GM21367 (cell line): Measurements from ENCODE around the gene OXNAD1.

Experiments used
- ATAC-seq: cut with Tn5 transposase; IDR thresholded peaks from one replicate; pipeline ENCODE4 v1.9.1; 2021; ENCODE audit not compliant: unreplicated experiment

Gene OXNAD1

DNA sequence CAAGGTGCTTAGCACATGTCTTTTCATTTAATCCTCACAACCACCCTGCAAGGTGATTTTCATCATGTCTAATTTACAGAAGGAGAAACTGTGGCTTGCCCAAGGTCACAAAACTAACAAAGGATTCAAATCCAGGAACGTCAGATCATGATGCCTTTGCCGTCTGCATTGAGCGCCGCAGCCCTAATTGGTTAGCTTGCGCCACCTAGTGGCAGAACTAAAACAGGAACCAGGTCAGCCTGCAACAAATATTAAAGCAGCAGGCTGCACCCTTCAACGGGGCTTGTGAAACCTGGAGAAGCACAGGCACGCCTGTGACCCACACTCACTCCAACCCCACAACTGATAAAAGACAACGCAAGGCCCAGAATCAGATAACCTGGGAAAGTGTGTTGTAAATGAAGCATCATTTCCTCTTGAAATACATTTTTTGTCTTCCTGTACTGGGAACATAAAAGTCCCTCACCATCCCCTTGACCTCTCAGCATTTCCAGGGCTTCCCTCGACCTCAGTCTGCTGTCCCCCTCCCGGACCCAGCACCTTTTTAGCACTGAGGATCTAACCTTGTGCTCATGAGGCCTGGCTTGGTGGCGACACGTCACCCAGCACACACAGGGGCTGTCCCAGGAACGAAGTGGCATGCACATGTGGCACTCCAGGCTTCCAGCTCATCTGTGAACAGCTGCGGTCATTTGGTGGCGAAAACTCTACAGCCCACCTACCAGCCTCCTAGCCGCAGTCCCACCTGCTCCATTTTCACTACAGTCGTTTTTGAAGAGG, 17.5 kb upstream of the OXNAD1 start:
- peak; percentile 73 for ATAC-seq

DNA sequence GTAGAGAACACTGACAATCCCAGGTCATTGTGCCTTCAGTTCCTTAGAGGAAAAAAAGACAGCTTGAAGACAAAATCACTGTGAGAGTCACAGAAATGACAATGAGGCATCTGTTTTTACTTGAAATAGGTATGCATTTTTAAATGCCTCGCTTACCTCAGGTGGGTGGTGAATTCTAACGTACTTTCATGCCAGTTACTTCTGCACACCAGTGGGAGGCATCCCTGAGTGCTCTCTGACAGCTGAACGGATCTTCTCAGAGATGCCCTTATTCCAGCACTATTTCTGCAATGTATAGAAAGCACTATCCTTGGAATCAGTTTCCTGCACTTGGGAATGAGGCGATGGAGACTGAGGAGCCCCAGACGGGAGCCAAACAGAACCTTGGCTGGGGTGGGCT, 16.5 kb upstream of the OXNAD1 start:
- no peak for ATAC-seq

DNA sequence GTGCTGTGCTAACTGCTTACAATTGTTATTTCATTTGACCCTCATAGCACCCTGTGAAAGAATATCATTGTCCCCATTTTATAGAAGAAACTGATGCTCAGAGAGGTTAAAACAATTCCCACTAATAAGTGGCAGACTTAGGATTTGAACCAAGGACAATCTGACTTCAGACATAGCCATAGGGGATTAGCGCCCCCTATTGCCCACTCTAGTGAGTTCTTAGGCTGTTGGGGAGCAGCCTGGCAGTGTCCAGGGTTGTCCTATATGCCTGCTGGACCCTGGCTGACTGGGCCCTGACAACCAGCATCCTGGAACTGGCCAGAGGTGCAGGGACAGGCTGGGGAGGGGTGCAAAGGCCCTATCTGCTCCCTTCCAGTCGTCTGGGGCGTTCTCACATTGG, 15.7 kb upstream of the OXNAD1 start:
- ATAC-seq = no peak

DNA sequence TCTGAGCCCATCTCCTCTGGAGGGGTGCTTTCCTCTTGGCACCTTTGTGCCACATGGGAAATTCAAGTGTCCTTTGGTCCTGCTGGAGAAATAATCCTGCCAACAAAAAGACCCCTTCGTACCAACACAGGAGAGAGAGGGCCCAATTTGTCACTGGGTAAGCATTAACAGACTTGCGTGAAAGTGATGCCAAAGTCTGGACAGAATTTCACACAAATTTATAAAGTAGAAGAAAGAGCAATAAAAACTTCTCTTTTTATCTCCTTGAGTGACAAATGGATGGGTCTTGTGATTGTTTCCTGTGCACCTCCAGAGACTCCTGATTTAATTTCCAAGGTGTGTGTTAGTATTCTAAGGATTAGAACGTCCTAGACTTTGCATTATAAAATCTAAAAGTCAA, 15.1 kb upstream of the OXNAD1 start:
- no peak for ATAC-seq

DNA sequence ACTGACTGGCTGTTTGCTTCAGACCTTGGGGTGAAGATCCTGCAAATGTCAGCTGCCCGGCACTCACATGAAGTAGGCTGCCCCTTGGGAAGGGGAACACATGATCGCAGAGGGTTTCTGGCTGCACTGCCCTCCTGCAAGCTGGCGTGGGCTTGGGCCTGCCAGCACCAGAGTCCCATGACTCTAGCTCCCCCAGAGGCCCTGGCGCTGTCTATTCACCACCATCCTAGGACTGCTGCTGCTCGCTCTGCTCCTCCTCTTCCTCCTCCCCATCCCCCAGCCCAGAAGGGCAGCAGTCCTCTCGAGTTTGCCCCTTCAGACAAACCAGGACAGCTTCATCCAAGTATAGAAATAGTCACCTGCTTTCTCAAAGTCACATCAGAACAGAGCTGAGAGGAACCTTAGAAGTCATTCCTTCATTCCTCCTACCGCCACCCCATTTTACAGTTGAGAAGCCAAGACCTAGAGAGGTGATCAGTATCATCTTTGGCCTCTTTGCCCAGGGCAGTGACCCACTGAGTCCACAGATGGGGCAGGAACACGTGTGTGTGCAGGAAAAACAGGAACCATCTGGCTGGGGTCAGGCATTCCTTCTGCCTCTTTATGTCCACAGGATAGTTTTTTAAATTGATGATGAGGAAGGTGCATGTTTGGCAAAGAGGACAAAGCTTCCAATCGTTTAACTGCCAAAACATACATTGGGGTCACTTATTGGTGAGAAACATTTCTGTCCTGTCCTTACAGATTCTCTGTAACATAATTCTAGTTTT, 13.5 kb upstream of the OXNAD1 start:
- ATAC-seq = no peak

DNA sequence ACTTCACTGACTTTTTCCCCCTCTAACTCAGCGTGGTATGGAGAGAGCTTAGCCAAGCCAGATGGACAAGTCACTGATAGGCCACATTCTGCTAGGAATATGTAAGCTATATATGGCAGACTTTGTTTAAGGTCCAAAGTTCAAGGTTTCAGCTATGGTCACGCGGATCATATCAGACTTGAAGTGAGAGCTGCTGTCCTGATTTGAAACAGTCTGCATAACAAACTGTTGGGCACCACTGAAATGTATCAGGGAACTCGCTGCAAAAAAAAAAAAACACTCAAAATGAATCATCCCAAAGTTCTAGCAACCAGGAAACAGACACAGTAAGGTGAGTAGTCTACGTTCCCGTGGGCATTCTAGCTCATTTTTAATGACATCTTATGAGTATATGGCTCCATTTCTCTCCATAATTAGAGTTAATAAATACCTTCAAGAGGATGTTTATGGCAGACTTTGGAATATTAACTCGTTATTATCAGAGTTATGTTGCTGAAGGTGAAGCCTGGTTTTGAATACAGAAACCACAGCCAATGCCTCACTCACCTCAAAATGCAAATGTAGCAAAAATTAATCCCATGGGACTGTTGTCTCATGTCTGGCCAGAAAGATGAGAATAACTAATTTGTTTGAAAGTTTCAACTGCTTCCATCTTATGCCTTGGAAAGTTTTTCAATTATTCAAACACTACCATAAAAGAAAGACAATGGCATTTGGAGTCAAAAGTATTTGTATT, 12.6 kb upstream of the OXNAD1 start:
- ATAC-seq = no peak

DNA sequence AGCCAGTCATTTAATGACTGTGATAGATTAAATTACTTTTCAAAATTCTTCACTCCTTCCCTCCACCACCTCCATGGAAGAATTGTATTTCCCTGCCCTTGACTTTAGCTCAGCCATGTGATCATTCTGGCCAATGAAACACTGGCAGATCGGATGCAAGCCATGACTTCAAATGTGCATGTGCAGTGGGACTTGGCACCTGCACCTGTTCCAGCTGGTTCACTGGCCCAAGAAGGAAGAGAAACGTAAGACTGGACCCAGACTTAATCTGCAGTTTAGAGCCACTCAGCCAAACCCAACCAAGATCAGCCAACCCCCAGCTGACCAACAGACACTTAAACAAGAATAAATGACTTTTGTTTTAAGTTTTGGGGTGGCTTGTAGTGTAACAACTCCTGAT, 12.0 kb upstream of the OXNAD1 start:
- ATAC-seq = no peak

DNA sequence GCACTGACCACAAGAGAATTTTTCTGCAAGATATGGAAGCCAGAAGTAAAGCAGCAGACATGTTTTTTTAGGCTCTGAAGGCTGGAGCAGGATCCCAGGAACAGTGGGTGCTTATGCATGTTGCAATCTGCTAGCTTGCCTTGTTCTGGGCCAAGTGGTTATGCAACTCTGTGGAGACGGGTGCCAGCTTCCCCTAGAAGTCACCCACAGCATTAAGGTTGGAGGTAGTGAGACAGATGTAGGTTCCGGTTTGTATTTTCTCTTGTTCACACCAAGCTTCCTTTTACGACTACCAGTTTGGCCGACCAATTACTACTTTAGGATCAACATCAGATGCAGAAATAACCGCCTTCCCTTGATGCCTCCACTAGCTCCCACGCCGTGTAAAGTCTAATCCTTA, 11.4 kb upstream of the OXNAD1 start:
- no peak for ATAC-seq

DNA sequence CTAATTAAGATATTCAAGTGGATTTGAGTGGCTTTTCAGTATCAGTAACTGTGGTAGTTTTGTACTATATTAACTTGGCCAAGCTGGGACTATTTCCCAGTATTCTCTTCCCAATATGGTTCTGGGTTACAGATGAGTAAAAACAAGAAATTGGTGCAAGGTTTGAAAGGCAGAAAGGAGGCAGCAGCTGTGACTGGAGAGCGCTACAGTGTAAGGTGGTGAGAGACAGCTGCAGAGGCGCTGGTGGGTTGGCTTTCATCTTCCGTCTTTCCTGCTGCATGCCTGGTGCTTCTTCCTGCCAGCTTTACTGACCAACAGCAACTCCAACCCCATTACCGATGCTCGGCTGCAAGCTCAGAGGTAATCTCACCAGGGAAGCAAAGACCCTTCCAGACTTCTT, 10.1 kb upstream of the OXNAD1 start:
- ATAC-seq = no peak

DNA sequence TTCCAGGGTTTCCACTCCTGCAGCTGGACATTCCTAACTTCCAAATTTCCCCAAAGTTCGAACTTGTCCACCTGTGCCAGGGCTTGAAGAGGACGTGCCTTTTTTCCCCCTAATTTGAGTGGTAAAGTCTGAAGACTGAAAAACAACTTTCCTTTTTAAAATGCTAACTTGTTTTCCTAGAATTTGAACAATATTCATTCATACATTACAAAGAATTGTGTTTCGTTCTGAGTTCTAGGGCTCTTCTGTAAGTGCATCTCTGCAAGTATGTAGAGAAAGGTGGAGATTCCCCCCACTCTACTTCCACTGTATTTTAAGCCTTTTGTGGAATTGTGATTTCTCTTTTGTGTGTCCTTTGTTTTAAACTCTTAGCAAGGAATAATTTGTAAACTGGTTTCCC, 9.7 kb upstream of the OXNAD1 start:
- ATAC-seq = no peak

DNA sequence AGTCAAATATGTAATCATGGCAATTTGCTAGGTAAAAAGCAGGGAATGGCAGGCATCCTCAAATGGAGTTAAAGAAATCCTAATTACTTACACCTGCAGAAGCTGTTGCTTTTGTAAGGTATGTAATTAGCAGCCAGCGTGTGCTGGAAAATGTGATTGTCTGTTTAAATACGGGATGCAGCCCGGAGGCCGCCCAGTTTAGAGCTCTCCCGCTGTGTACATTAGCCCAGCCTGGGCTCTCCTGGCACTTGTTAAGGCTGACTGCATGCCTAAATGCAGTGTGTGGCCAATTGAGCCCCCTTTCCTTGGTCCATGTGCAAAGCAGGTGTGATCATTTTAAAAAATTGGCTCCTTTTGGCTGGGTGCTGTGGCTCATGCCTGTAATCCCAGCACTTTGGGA, 9.3 kb upstream of the OXNAD1 start:
- no peak for ATAC-seq

DNA sequence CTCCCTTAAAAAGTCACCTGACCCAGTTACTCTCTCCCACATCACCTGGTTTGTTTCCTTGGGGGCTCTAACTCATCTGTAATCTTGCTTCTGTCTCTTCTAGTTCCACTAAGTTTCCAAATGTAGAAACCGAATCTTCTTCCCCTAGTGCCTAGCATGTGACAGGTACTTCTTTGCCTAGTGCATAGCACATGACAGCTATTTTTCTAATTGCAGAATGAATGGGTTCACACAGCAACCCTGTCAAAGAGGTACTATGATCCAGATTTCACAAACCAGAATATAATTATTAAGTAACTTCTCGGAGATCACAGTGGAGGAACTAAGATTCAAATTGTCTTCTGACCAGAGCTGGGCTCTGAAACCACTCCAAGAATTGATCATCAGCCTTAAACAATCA, 7.7 kb upstream of the OXNAD1 start:
- ATAC-seq = no peak

DNA sequence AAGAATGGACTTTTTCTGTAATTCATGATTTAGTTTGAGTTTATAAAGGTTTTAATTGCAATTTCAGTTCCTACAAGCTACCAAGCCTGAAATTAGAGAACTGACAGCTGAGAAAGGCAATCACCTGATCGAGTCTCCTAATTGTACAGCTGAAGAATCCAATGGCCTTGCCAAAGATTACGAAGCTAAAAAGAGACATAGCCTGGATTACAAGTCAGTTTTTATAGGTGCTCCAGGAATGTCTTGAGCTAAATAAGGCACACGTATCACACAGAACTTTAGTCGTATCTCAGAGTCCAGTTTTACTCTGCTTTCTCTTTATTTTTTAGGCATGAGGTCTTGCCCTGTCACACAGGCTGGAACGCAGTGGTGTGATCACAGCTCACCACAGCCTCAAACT, 6.8 kb upstream of the OXNAD1 start:
- ATAC-seq = no peak

DNA sequence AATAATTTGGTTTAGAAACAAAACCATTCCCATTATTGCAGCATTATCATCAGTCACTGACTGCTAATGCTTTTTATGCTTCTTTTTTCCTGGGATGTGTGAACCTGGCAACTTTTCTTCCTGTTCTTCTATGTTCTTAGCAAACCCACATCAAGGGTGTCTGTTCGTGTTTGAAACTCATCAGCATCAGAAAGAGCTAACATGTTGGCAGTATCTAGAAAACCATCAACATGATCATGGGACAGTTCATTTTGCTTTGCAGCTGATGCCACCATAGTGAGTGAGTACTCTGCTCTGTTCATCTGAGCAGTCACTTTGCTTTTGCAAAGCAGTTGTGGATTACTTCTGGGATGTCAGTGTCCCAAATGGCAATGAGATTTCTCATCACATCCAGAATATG, 6.1 kb upstream of the OXNAD1 start:
- ATAC-seq = no peak

DNA sequence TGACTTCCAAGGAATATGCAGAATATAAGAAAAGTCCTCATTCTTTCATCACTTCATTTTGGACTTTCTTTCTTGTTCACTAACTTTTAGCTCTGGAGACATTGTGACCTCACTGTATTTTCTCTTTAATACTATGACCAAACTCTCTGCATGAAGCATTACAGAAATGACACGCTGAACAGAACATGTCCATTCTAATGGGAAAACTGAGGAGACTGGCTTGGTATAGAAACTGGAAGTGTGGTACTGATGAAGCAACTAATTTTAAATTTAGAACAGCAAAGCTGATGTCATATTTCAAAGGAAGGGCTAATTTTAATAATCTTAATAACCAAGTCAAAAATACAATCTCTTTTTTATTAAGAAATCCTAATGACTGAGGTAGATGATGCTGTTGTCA, 5.0 kb upstream of the OXNAD1 start:
- no peak for ATAC-seq

DNA sequence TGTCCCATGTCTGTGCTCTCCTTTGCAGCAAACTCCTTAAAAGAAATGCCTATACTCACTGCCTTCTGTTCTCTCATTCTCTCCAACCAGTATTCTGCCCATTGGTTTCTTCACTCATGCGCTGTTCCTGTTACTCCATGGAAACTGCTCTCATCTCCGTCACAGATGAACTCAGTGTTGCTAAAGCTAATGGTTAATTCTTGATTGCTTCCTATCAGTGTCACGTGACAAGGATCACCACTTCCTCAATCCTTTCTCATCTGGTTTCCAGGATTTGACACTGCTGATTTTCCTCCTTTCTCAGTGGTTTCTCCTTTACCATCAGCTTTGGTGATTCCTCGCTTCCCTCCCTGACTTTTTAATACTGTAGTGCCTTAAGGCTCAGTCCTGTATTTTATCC, 2.8 kb upstream of the OXNAD1 start:
- ATAC-seq = no peak

DNA sequence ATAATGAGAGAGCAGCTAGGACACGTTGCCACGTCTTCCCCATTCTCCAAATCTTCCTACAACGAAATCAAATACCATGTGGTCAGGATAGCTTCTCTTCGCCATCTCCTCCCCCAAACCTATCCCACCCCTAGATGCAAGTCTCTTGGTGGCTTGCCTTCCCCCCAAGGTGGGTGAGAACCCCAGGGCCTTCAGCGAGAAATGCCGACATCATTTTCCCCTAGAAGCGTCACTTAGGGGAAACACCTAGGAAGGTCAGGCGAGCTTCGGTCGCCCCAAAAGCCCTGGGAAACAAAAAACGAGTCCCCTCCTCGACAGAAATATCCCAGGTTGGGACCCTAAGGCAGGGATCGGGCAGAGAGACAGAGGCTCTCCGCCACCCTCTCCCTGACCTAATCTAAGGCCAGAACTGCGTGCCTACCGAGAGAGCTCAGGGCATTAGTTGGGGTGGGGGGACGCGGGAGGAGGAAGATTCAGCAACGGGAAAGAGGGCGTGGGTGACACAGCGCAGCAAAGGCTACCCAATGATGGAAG, 771 bp upstream of the OXNAD1 start:
- ATAC-seq = peak; percentile 2

DNA sequence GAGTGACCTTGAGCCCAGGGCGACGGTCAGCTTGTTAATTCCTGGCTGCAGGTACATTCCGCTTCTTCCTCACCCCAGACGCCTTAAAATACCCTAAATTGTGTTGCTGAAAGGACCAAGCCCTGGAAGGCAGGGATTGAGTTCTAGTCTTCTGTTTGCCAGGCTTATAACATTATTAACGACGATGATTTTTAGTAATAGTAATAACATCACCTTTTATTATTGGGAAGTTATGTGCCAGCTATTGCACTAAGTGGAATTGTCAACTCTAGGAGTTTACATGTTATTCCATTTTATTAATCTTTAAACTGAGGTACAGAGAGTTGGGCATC, 409 bp downstream of the OXNAD1 start:
- ATAC-seq = no peak

DNA sequence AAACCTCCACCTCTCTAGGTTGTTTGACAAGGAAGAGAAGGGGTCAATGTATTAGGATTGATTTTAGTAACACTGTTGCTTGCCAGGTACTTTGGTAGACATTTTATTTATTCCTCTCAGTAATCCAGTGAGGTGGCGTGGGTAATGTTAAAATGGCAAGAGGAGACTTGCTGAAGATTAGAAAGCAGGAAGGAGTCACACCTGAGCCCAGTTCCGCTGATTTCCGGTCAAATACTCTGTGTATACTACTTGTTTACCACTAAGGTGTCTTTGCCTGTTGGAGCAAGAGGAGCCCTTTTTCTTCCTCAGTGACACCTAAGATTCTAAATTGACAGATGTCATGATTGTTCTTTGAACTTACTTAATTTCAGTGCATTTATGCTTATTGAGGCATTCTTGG, 1.7 kb downstream of the OXNAD1 start:
- no peak for ATAC-seq

DNA sequence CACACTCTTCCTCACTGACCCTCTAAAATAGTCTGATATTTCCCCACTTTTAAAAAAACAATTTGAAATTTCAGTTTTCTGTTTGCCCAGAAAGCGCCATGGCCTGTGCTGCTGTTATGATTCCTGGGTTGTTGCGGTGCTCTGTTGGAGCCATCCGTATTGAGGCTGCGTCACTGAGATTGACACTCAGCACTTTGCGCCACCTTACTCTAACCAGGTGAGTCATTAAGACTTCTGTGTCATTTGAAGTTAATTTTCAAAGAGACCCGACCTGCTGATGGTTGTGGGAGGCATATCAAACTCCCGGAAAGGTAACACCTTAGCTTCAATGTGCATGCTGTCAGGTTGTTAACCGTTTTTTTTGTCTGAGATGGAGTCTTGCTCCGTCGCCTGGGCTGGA, 5.8 kb downstream of the OXNAD1 start:
- ATAC-seq = no peak

DNA sequence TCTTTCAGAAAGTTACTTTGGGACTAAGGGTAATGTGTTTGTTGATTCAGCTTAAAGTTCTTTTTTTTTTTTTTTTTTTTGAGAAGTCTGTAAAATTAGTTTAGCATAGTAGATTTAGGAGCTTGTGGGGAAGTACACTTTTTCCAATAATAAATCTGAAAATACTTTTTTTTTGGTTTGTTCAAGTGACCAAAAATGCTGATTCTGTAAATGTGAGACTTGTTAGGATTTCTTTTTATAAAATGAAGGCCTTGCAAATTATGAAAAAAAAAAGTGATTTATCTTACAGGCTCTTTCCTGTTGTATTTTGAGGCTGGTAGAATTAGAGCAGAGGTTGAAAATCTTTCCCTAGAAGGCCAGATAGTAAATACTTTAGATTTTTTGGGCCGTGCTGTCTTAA, 7.6 kb downstream of the OXNAD1 start:
- ATAC-seq = no peak

DNA sequence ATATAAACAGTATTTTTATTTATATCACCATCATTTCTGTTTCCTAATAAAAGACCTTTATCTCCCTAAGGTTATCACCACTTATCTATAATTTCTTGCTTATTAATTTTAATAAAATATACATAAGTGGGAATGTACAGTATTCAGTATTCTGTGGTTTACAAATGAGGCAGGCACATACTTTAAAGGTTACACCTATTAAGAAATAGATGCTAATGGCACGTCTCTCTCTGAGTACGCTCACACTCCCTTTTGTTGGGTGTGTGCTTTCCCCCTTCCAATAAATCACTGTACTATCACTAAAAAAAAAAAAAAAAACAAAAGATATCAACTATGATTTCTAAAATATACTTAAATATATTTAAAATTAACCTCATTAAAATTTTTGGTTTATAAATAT, 8.9 kb downstream of the OXNAD1 start:
- no peak for ATAC-seq
